ENCODE data around the gene TIAM2.
"Not testable (repeated sequence)": the region's sequence is repeated elsewhere in the genome, so short reads cannot be mapped to it uniquely, and the experiment has no call there.

TIAM2 gene

GRCh38 chr6:154962753-154963152 lies 32.4 kb upstream of the TIAM2 start:
- TF ChIP-seq CTCF (IDR thresholded peaks at IDR 0.05; ENCODE audit: low read length) (no peak), EZH2 (IDR thresholded peaks at IDR 0.05; ENCODE audit: borderline replicate concordance, low read length) (no peak)
- Histone ChIP-seq H3F3A (ENCODE audit: insufficient read depth, low read length) (no peaks in the 10 kb centered on the region), H3K9me3 (ENCODE audit: low read length) (0 out of 2 replicates have a peak, but pooled peaks cover 2% of the 10 kb centered on the region), H3K4me3 (ENCODE audit: low read depth, low read length, poor library complexity, severe bottlenecking) (no peak overlapping the region), H3K9ac (ENCODE audit: low read length) (no peak overlapping the region), H3K9me2 (ENCODE audit: low read depth, low read length) (no peaks in the 10 kb centered on the region), H2AFZ (ENCODE audit: low read length) (no peak overlapping the region), H3K27ac (ENCODE audit: low read depth, low read length, poor library complexity, severe bottlenecking) (no peak overlapping the region), H4K20me1 (ENCODE audit: insufficient read depth, low read length) (no peaks in the 10 kb centered on the region), H3K79me2 (ENCODE audit: insufficient read depth, low read length) (no peaks in the 10 kb centered on the region), H3K4me2 (ENCODE audit: low read length) (no peak overlapping the region), H3K36me3 (ENCODE audit: insufficient read depth, low read length) (no peaks in the 10 kb centered on the region), H3K27me3 (ENCODE audit: insufficient read depth, low read length) (no peaks in the 10 kb centered on the region), H3K4me1 (ENCODE audit: insufficient read depth, low read length, severe bottlenecking) (no peaks in the 10 kb centered on the region)

GRCh38 chr6:154966065-154966770 lies 28.9 kb upstream of the TIAM2 start:
- H3K9ac ChIP-seq (ENCODE audit: low read length); H3K9me2 ChIP-seq (ENCODE audit: low read depth, low read length); H2AFZ ChIP-seq (ENCODE audit: low read length); H4K20me1 ChIP-seq (ENCODE audit: insufficient read depth, low read length); H3K4me2 ChIP-seq (ENCODE audit: low read length); H3K4me1 ChIP-seq (ENCODE audit: insufficient read depth, low read length, severe bottlenecking); H3K9me3 ChIP-seq (ENCODE audit: low read length); H3F3A ChIP-seq (ENCODE audit: insufficient read depth, low read length); H3K36me3 ChIP-seq (ENCODE audit: insufficient read depth, low read length); H3K4me3 ChIP-seq (ENCODE audit: low read depth, low read length, poor library complexity, severe bottlenecking); H3K79me2 ChIP-seq (ENCODE audit: insufficient read depth, low read length); H3K27ac ChIP-seq (ENCODE audit: low read depth, low read length, poor library complexity, severe bottlenecking); H3K27me3 ChIP-seq (ENCODE audit: insufficient read depth, low read length): not testable (repeated sequence)

- H3K27me3 ChIP-seq (ENCODE audit: insufficient read depth, low read length): no peaks in the 10 kb centered on the region
- H3K27ac ChIP-seq (ENCODE audit: low read depth, low read length, poor library complexity, severe bottlenecking): no peak overlapping the region
- H3K79me2 ChIP-seq (ENCODE audit: insufficient read depth, low read length): no peaks in the 10 kb centered on the region
- H2AFZ ChIP-seq (ENCODE audit: low read length): no peak overlapping the region
- H3K4me1 ChIP-seq (ENCODE audit: insufficient read depth, low read length, severe bottlenecking): no peaks in the 10 kb centered on the region
- no peaks in the 10 kb centered on the region for H3K36me3 ChIP-seq (ENCODE audit: insufficient read depth, low read length)
- no peak overlapping the region for H3K9ac ChIP-seq (ENCODE audit: low read length)
- H3F3A ChIP-seq (ENCODE audit: insufficient read depth, low read length): no peaks in the 10 kb centered on the region
- H3K9me3 ChIP-seq (ENCODE audit: low read length): 0 out of 2 replicates have a peak, but pooled peaks cover 2% of the 10 kb centered on the region
- H3K4me3 ChIP-seq (ENCODE audit: low read depth, low read length, poor library complexity, severe bottlenecking): no peak overlapping the region
- H4K20me1 ChIP-seq (ENCODE audit: insufficient read depth, low read length): no peaks in the 10 kb centered on the region
- TF ChIP-seq CTCF (IDR thresholded peaks at IDR 0.05; ENCODE audit: low read length) (no peak), EZH2 (IDR thresholded peaks at IDR 0.05; ENCODE audit: borderline replicate concordance, low read length) (no peak)
- no peaks in the 10 kb centered on the region for H3K9me2 ChIP-seq (ENCODE audit: low read depth, low read length)
- no peak overlapping the region for H3K4me2 ChIP-seq (ENCODE audit: low read length)
These were observed 25.3 kb upstream of the TIAM2 start for GRCh38 chr6:154969796-154970195.

All from OCI-LY1 (cell line).